HL-60/S4 treated with retinoic acid at 250 ng/mL for 4 days and 3 days (cell line): Measurements from ENCODE around the gene IGF1R.
"Not testable (repeated sequence)": the region's sequence is repeated elsewhere in the genome, so short reads cannot be mapped to it uniquely, and the experiment has no call there.

Source experiments
- in situ Hi-C: fragments of 300-500 bp; cut with MboI; formaldehyde crosslinking; loops from 2 replicates; pipeline ENCODE4 v1.7.0; 2022; ENCODE audit warnings: low sequenced_read_pairs

Gene IGF1R

GRCh38 chr15:98647774-98648653, at the start of gene IGF1R:
TSS of gene IGF1R (plus strand) at chr15:98648539. CDS start at chr15:98649582, 1,043 bp downstream.
- in situ Hi-C loops: no loop called here

GRCh38 chr15:98599909-98600691, 48.2 kb upstream of the IGF1R start:
- in situ Hi-C loops: no loop called here

- in situ Hi-C loops: no loop called here
Observed at GRCh38 chr15:98604983-98605382, 43.4 kb upstream of the IGF1R start.

- in situ Hi-C loops: no loop called here
Observed at GRCh38 chr15:98609144-98609852, 39.0 kb upstream of the IGF1R start.

GRCh38 chr15:98610991-98611390, 37.3 kb upstream of the IGF1R start:
- in situ Hi-C loops: no loop called here

- in situ Hi-C loops: no loop called here
Observed at GRCh38 chr15:98611808-98612207, 36.5 kb upstream of the IGF1R start.

GRCh38 chr15:98612490-98613110, 35.7 kb upstream of the IGF1R start:
- in situ Hi-C loops: no loop called here

- in situ Hi-C loops: no loop called here
Observed at GRCh38 chr15:98614681-98615080, 33.7 kb upstream of the IGF1R start.

GRCh38 chr15:98616397-98616796, 31.9 kb upstream of the IGF1R start:
- in situ Hi-C loops: no loop called here

GRCh38 chr15:98617328-98617980, 30.9 kb upstream of the IGF1R start:
- in situ Hi-C loops: no loop called here

- in situ Hi-C loops: not testable (repeated sequence)
Observed at GRCh38 chr15:98618576-98618975, 29.8 kb upstream of the IGF1R start.

GRCh38 chr15:98620020-98620419, 28.3 kb upstream of the IGF1R start:
- in situ Hi-C loops: no loop called here

- in situ Hi-C loops: no loop called here
Observed at GRCh38 chr15:98621021-98621420, 27.3 kb upstream of the IGF1R start.

GRCh38 chr15:98625614-98626013, 22.7 kb upstream of the IGF1R start:
- in situ Hi-C loops: no loop called here

- in situ Hi-C loops: no loop called here
Observed at GRCh38 chr15:98626153-98626552, 22.2 kb upstream of the IGF1R start.

- in situ Hi-C loops: no loop called here
Observed at GRCh38 chr15:98628216-98628615, 20.1 kb upstream of the IGF1R start.

GRCh38 chr15:98635848-98636247, 12.5 kb upstream of the IGF1R start:
- in situ Hi-C loops: no loop called here

- in situ Hi-C loops: no loop called here
Observed at GRCh38 chr15:98643115-98643514, 5.2 kb upstream of the IGF1R start.

- in situ Hi-C loops: no loop called here
Observed at GRCh38 chr15:98646546-98647025, 1.8 kb upstream of the IGF1R start.
